Transverse colon (tissue), 4 donors: Measurements from ENCODE around the gene GALNT12.

ENCODE experiments used
- CTCF ChIP-seq, 5 experiments: fragments of 200-600 bp in 3 of 5; fragments of 450-650 bp in 2 of 5; sonication (generic) in 3 of 5; IDR thresholded peaks; 1 replicate in 2 of 5; 2 replicates in 3 of 5; pipeline ENCODE4 v1.5.1; 2016 to 2017; ENCODE audit warnings: antibody characterized with exemption in 5 of 5, inconsistent platforms in 3 of 5, mild to moderate bottlenecking in 2 of 5, moderate library complexity in 1 of 5
- EP300 ChIP-seq: sonication (generic); formaldehyde crosslinking; IDR thresholded peaks from one replicate; pipeline ENCODE4 v1.6.1; 2017; ENCODE audit warnings: antibody characterized with exemption, low read depth
- POLR2A ChIP-seq: fragments of 450-650 bp; IDR thresholded peaks from one replicate; pipeline ENCODE4 v1.6.1; 2016; ENCODE audit warnings: antibody characterized with exemption, mild to moderate bottlenecking, moderate library complexity
- POLR2AphosphoS5 ChIP-seq, 3 donors: sonication (generic); formaldehyde crosslinking; IDR thresholded peaks; one replicate each; pipeline ENCODE4 v1.6.1; 2016; ENCODE audit warnings: antibody characterized with exemption in 3 of 3

GRCh38 chr9:98874721-98875255, 67.3 kb downstream of the GALNT12 start:
- TF ChIP-seq POLR2AphosphoS5 (IDR thresholded peaks at IDR 0.05) (no peak), CTCF (IDR thresholded peaks at IDR 0.05) (no peak), POLR2A (no peak), EP300 (no peak)
